MM.1S (cell line): Measurements from ENCODE around the gene STK4.

ENCODE experiments used
- DNase-seq: peaks from one replicate; pipeline ENCODE4 v3.0.0-alpha.2; 2015
- H2AFZ ChIP-seq: fragments of 300-600 bp; sonication (generic); 2 replicates; pipeline ENCODE4 v1.6.0; 2016; ENCODE audit warnings: antibody characterized with exemption, low read length
- H3F3A ChIP-seq: fragments of 300-600 bp; sonication (generic); 2 replicates; pipeline ENCODE4 v1.6.1; 2016; ENCODE audit warnings: mild to moderate bottlenecking, antibody characterized with exemption, low read length, moderate library complexity, mixed read lengths; ENCODE audit not compliant: insufficient read depth
- H3K27ac ChIP-seq: fragments of 300-600 bp; sonication (generic); 2 replicates; pipeline ENCODE4 v1.5.1; 2016; ENCODE audit warnings: mild to moderate bottlenecking, low read length
- H3K27me3 ChIP-seq: fragments of 300-600 bp; sonication (generic); replicated peaks from 2 replicates; pipeline ENCODE4 v1.6.0; 2016; ENCODE audit warnings: low read length; ENCODE audit not compliant: insufficient read depth
- H3K36me3 ChIP-seq: fragments of 300-600 bp; sonication (generic); replicated peaks from 2 replicates; pipeline ENCODE4 v1.6.1; 2016; ENCODE audit warnings: mild to moderate bottlenecking, low read length, mixed read lengths; ENCODE audit not compliant: insufficient read depth
- H3K4me1 ChIP-seq: fragments of 300-600 bp; sonication (generic); 2 replicates; pipeline ENCODE4 v1.6.1; 2016; ENCODE audit warnings: low read length, mixed read lengths
- H3K4me2 ChIP-seq: fragments of 300-600 bp; sonication (generic); 2 replicates; pipeline ENCODE4 v1.6.0; 2016; ENCODE audit warnings: low read depth, low read length
- H3K4me3 ChIP-seq: fragments of 300-600 bp; sonication (generic); 2 replicates; pipeline ENCODE4 v1.5.1; 2016; ENCODE audit warnings: low read length, mixed read lengths
- H3K79me2 ChIP-seq: fragments of 300-600 bp; sonication (generic); 2 replicates; pipeline ENCODE4 v1.6.1; 2016; ENCODE audit warnings: mixed run types, low read length, mixed read lengths
- H3K9ac ChIP-seq: fragments of 300-600 bp; sonication (generic); 2 replicates; pipeline ENCODE4 v1.6.1; 2016; ENCODE audit warnings: low read length, mixed read lengths
- H3K9me2 ChIP-seq: fragments of 300-600 bp; sonication (generic); replicated peaks from 2 replicates; pipeline ENCODE4 v1.6.1; 2016; ENCODE audit warnings: mild to moderate bottlenecking, low read length, mixed read lengths; ENCODE audit not compliant: insufficient read depth
- H3K9me3 ChIP-seq: fragments of 300-600 bp; sonication (generic); replicated peaks from 2 replicates; pipeline ENCODE4 v1.6.1; 2016; ENCODE audit warnings: mild to moderate bottlenecking, low read length, mixed read lengths; ENCODE audit not compliant: insufficient read depth
- H4K20me1 ChIP-seq: fragments of 300-600 bp; sonication (generic); 2 replicates; pipeline ENCODE4 v1.6.1; 2016; ENCODE audit warnings: mild to moderate bottlenecking, low read length, moderate library complexity, mixed read lengths; ENCODE audit not compliant: insufficient read depth
- EZH2 ChIP-seq: fragments of 300-600 bp; sonication (generic); optimal IDR thresholded peaks from 2 replicates; pipeline ENCODE3; 2017; ENCODE audit warnings: low read depth, mild to moderate bottlenecking, antibody characterized with exemption, low read length, mixed read lengths
- EZH2phosphoT487 ChIP-seq: fragments of 300-600 bp; sonication (generic); IDR thresholded peaks from 2 replicates; pipeline ENCODE4 v1.6.1; 2018; ENCODE audit warnings: antibody characterized with exemption, low read length
- TF ChIP-seq, protein P1 (sequence below): fragments of 300-600 bp; sonication (generic); IDR thresholded peaks from 2 replicates; pipeline ENCODE4 v1.5.1; 2016; ENCODE audit warnings: antibody characterized with exemption, low read length, mixed read lengths

Gene STK4

GRCh38 chr20:45069261-45069660, 102.9 kb downstream of the STK4 start:
- no peak overlapping the region for H3K4me3 ChIP-seq
- H3K9ac ChIP-seq: no peak overlapping the region
- no peaks in the 10 kb centered on the region for H3F3A ChIP-seq
- no peaks in the 10 kb centered on the region for H3K9me2 ChIP-seq
- H3K27ac ChIP-seq: no peak overlapping the region
- no peaks in the 10 kb centered on the region for H3K9me3 ChIP-seq
- peaks cover 12% of the 10 kb centered on the region for H3K4me1 ChIP-seq
- DNase-seq: no peak
- H3K79me2 ChIP-seq: peaks cover 90% of the 10 kb centered on the region
- no peak overlapping the region for H3K4me2 ChIP-seq
- no peak overlapping the region for H2AFZ ChIP-seq
- TF ChIP-seq EZH2phosphoT487 (no peak), EZH2 (no peak)
- TF ChIP-seq, protein P1, sequence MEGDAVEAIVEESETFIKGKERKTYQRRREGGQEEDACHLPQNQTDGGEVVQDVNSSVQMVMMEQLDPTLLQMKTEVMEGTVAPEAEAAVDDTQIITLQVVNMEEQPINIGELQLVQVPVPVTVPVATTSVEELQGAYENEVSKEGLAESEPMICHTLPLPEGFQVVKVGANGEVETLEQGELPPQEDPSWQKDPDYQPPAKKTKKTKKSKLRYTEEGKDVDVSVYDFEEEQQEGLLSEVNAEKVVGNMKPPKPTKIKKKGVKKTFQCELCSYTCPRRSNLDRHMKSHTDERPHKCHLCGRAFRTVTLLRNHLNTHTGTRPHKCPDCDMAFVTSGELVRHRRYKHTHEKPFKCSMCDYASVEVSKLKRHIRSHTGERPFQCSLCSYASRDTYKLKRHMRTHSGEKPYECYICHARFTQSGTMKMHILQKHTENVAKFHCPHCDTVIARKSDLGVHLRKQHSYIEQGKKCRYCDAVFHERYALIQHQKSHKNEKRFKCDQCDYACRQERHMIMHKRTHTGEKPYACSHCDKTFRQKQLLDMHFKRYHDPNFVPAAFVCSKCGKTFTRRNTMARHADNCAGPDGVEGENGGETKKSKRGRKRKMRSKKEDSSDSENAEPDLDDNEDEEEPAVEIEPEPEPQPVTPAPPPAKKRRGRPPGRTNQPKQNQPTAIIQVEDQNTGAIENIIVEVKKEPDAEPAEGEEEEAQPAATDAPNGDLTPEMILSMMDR: no peak
- H3K27me3 ChIP-seq: no peaks in the 10 kb centered on the region
- 0 out of 2 replicates have a peak, but pooled peaks cover 3% of the 10 kb centered on the region for H4K20me1 ChIP-seq
- peaks cover 13% of the 10 kb centered on the region for H3K36me3 ChIP-seq

- Histone ChIP-seq H3K27ac (no peak overlapping the region), H3K4me2 (no peak overlapping the region), H3K4me1 (no peaks in the 10 kb centered on the region), H3F3A (no peaks in the 10 kb centered on the region), H3K36me3 (peaks cover 18% of the 10 kb centered on the region), H3K9ac (no peak overlapping the region), H3K27me3 (no peaks in the 10 kb centered on the region), H3K9me3 (no peaks in the 10 kb centered on the region), H4K20me1 (no peaks in the 10 kb centered on the region), H3K4me3 (no peak overlapping the region), H2AFZ (no peak overlapping the region), H3K79me2 (peaks cover 72% of the 10 kb centered on the region), H3K9me2 (no peaks in the 10 kb centered on the region)
- TF ChIP-seq, protein P1: no peak
- TF ChIP-seq EZH2phosphoT487 (no peak), EZH2 (no peak)
- no peak for DNase-seq
These were observed 104.8 kb downstream of the STK4 start for GRCh38 chr20:45070932-45071632.

DNA sequence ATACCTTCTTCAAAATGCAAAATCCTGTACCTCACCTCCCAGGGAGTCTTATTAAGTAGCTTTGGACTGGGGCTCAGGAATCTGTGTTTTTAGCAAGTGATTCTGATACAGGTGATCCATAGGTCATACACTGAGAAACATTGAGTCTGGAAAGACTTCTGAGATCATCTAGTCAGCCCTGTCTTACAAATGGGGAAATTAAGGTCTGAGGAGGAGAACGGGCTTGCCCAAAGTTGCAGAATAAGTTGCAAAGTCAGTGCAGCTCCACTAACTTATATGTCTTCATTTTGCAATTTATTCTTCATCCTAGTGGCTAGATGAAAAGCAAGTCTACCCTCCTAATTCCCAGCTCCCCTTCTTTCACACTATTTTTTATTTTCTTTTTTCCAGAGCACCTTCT, 105.8 kb downstream of the STK4 start:
- no peak overlapping the region for H2AFZ ChIP-seq
- H3K79me2 ChIP-seq: peaks cover 62% of the 10 kb centered on the region
- H3K4me1 ChIP-seq: no peaks in the 10 kb centered on the region
- H4K20me1 ChIP-seq: no peaks in the 10 kb centered on the region
- H3K4me3 ChIP-seq: no peak overlapping the region
- no peak overlapping the region for H3K4me2 ChIP-seq
- TF ChIP-seq EZH2phosphoT487 (no peak), EZH2 (no peak)
- TF ChIP-seq, protein P1: no peak
- H3K36me3 ChIP-seq: peaks cover 25% of the 10 kb centered on the region
- H3K9ac ChIP-seq: no peak overlapping the region
- no peaks in the 10 kb centered on the region for H3F3A ChIP-seq
- no peak overlapping the region for H3K27ac ChIP-seq
- DNase-seq: no peak
- H3K27me3 ChIP-seq: no peaks in the 10 kb centered on the region
- no peaks in the 10 kb centered on the region for H3K9me3 ChIP-seq
- H3K9me2 ChIP-seq: no peaks in the 10 kb centered on the region
